ENCODE results near the gene C1orf21. TPM values are rescaled to one million over a fixed set of nuclear protein-coding genes. Genes with fewer than 3 reads are reported as not detected.

Gene C1orf21
- polyA plus RNA-seq, 3 donors, result 0.23 to 1.1 (median 0.28) TPM

DNA sequence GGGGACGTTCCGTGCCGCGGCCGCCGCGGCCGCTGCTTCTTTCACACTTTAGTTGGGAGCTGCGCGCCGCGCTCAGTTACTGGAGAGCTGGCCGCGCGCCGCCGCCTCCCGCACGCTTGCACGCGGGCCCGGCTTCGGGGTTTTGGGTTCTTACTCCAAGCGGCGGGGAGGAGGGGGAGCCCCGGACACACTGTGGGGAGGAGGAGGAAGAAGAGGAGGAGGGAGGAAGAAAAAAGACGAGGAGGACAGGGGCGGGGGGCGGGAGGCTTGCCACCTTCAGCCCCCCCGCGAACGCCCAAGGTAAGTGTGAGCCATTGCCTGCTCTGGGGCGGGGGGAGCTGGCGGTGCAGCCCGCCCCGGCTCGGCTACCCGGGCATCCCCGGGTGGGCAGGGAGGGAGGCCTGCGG, 243 bp downstream of the C1orf21 start:
- H3K79me2 ChIP-seq (ENCODE audit: insufficient read depth, low read length), result no peaks in the 10 kb centered on the region
- WGBS (ENCODE audit: insufficient coverage), result 0% methylated on average over 39 of the region's 40 CpGs
- H3K4me1 ChIP-seq (ENCODE audit: control insufficient read depth in 1 of 2, insufficient read depth in 2 of 2, low read length in 2 of 2), result peaks cover 15 to 25% of the 10 kb centered on the region in 2 donors
- no peak for DNase-seq
- peak overlapping the region; percentile 87 for H2AFZ ChIP-seq (ENCODE audit: insufficient read depth, low read depth, low read length, poor library complexity, severe bottlenecking)
- no peaks in the 10 kb centered on the region for H3K9me3 ChIP-seq (replicated peaks in 1 of 2; ENCODE audit: control insufficient read depth in 1 of 2, insufficient read depth in 1 of 2, low read length in 2 of 2)
- TF ChIP-seq, protein P1, sequence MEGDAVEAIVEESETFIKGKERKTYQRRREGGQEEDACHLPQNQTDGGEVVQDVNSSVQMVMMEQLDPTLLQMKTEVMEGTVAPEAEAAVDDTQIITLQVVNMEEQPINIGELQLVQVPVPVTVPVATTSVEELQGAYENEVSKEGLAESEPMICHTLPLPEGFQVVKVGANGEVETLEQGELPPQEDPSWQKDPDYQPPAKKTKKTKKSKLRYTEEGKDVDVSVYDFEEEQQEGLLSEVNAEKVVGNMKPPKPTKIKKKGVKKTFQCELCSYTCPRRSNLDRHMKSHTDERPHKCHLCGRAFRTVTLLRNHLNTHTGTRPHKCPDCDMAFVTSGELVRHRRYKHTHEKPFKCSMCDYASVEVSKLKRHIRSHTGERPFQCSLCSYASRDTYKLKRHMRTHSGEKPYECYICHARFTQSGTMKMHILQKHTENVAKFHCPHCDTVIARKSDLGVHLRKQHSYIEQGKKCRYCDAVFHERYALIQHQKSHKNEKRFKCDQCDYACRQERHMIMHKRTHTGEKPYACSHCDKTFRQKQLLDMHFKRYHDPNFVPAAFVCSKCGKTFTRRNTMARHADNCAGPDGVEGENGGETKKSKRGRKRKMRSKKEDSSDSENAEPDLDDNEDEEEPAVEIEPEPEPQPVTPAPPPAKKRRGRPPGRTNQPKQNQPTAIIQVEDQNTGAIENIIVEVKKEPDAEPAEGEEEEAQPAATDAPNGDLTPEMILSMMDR (IDR thresholded peaks at IDR 0.05), result no peak
- H3K9ac ChIP-seq (ENCODE audit: insufficient read depth, low read length, poor library complexity, severe bottlenecking), result peak overlapping the region; percentile 55
- H3K27me3 ChIP-seq (ENCODE audit: control insufficient read depth in 2 of 2, insufficient read depth in 2 of 2, low read length in 2 of 2), result peaks cover 5 to 15% of the 10 kb centered on the region in 2 donors
- H3K27ac Mint-ChIP-seq, result no peak overlapping the region
- peaks cover 31% of the 10 kb centered on the region for H3K4me1 Mint-ChIP-seq
- H3K4me2 ChIP-seq (replicated peaks; ENCODE audit: extremely low read depth, low read length, poor library complexity, severe bottlenecking), result peak overlapping the region; percentile 96
- no peak overlapping the region for H3K27ac ChIP-seq (ENCODE audit: low read depth in 1 of 2, low read length in 2 of 2)
- peak overlapping the region; percentile 84 to 95 for H3K4me3 Mint-ChIP-seq
- peaks cover 0 to 2% of the 10 kb centered on the region in 2 donors for H3K36me3 Mint-ChIP-seq
- intact Hi-C loops (cut with micrococcal nuclease), result no loop called here
- peaks cover 18 to 33% (median 21%) of the 10 kb centered on the region in 3 donors for H3K27me3 Mint-ChIP-seq (ENCODE audit: low read depth in 3 of 3)
- no peaks in the 10 kb centered on the region for H3K36me3 ChIP-seq (replicated peaks in 1 of 2; ENCODE audit: control insufficient read depth in 1 of 2, insufficient read depth in 2 of 2, low read length in 2 of 2)
- H4K20me1 ChIP-seq (ENCODE audit: insufficient read depth, low read length), result no peaks in the 10 kb centered on the region
- peaks cover 0 to 2% (median 0%) of the 10 kb centered on the region in 7 donors for H3K9me3 Mint-ChIP-seq
- peak overlapping the region; percentile 70 to 80 (median 76) for H3K4me3 ChIP-seq (replicated peaks in 1 of 3; ENCODE audit: low read depth in 2 of 3, low read length in 3 of 3)

DNA sequence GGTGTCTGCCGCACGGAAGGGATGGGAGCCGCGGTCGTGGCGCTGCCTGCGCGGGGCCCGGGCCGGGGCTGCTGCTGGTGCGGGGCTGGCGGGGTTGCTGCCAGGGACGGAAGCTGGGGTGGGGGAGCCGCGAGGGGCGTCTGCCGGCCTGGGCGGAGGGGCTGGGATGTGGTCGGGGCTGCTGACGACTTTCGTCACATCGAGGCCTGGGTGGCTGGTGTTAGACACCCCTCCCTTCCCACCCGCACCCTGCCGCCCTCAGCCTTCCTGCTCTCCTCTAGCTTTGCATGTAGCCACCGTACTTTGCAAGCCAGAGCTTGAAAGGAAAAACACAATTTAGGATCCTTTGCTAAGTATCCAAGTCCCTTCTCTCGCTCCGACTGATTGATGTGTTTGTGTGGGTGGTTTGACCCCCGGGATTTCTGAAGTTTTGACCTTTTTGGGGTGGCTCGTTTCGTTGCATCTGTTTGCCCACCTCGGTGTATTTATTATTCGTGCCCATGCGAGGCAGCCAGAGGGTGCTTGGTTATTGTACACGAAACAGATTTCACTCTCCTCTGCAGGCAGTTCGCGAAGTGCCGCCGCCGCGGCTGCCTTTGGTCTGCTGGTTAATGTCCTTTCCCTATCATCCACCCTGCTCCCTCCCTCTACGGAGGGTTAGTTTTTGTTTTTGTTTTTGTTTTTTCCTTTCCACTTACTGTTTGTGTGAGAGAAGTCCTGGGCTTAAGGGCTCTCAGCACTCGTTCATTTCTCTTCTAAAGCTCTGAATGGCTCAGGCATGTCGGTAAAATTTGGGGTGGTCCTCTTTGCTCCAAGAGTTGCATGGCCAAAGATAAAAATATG, 868 bp downstream of the C1orf21 start:
- Mint-ChIP-seq H3K27ac (peak overlapping the region in 2 of 7 donors; percentile 42 to 55), H3K27me3 (ENCODE audit: low read depth in 3 of 3) (peaks cover 18 to 33% (median 21%) of the 10 kb centered on the region in 3 donors), H3K4me3 (peak overlapping the region; percentile 84 to 95), H3K36me3 (peaks cover 0 to 2% of the 10 kb centered on the region in 2 donors), H3K4me1 (peaks cover 31% of the 10 kb centered on the region), H3K9me3 (peaks cover 0 to 2% (median 0%) of the 10 kb centered on the region in 7 donors)
- Histone ChIP-seq H4K20me1 (ENCODE audit: insufficient read depth, low read length) (no peaks in the 10 kb centered on the region), H3K27ac (ENCODE audit: low read depth in 1 of 2, low read length in 2 of 2) (no peak overlapping the region), H3K9ac (ENCODE audit: insufficient read depth, low read length, poor library complexity, severe bottlenecking) (peak overlapping the region; percentile 55), H3K79me2 (ENCODE audit: insufficient read depth, low read length) (no peaks in the 10 kb centered on the region), H3K27me3 (ENCODE audit: control insufficient read depth in 2 of 2, insufficient read depth in 2 of 2, low read length in 2 of 2) (peaks cover 5 to 15% of the 10 kb centered on the region in 2 donors), H3K4me1 (ENCODE audit: control insufficient read depth in 1 of 2, insufficient read depth in 2 of 2, low read length in 2 of 2) (peaks cover 15 to 25% of the 10 kb centered on the region in 2 donors), H3K4me3 (replicated peaks in 1 of 3; ENCODE audit: low read depth in 2 of 3, low read length in 3 of 3) (peak overlapping the region; percentile 70 to 80 (median 76)), H2AFZ (ENCODE audit: insufficient read depth, low read depth, low read length, poor library complexity, severe bottlenecking) (peak overlapping the region; percentile 87), H3K9me3 (replicated peaks in 1 of 2; ENCODE audit: control insufficient read depth in 1 of 2, insufficient read depth in 1 of 2, low read length in 2 of 2) (no peaks in the 10 kb centered on the region), H3K4me2 (replicated peaks; ENCODE audit: extremely low read depth, low read length, poor library complexity, severe bottlenecking) (peak overlapping the region; percentile 96), H3K36me3 (replicated peaks in 1 of 2; ENCODE audit: control insufficient read depth in 1 of 2, insufficient read depth in 2 of 2, low read length in 2 of 2) (no peaks in the 10 kb centered on the region)
- TF ChIP-seq, protein P1 (IDR thresholded peaks at IDR 0.05), result no peak
- intact Hi-C loops (cut with micrococcal nuclease), result no loop called here
- 0% methylated on average over 19 of the region's 43 CpGs for WGBS (ENCODE audit: insufficient coverage)
- DNase-seq, result peak in 2 of 3 donors; percentile 1 to 10
